Activated T-helper 17 cell treated with anti-CD3 and anti-CD28 coated beads, Interleukin-2, amount 50 U/mL, for 72 hours (primary cell): ENCODE data around the gene NUP62. TPM values are rescaled to one million over a fixed set of nuclear protein-coding genes. Genes with fewer than 3 reads are reported as not detected.

Experiments used
- ATAC-seq: fragments of 150-1000 bp; cut with Tn5 transposase; replicated peaks from 2 replicates; pipeline ENCODE4 v1.10.0; 2021; ENCODE audit warnings: mild to moderate bottlenecking, moderate library complexity
- H3K27ac Mint-ChIP-seq: one replicate; pipeline ENCODE4 v1.8.0; 2022; ENCODE audit warnings: mixed read lengths
- H3K27me3 Mint-ChIP-seq: one replicate; pipeline ENCODE4 v1.8.0; 2022; ENCODE audit warnings: mixed read lengths
- H3K36me3 Mint-ChIP-seq: one replicate; pipeline ENCODE4 v1.8.0; 2022; ENCODE audit warnings: low read depth, mild to moderate bottlenecking, mixed read lengths
- H3K4me1 Mint-ChIP-seq: one replicate; pipeline ENCODE4 v1.8.0; 2022; ENCODE audit warnings: mixed read lengths
- H3K4me3 Mint-ChIP-seq: one replicate; pipeline ENCODE4 v1.8.0; 2022; ENCODE audit warnings: mild to moderate bottlenecking, mixed read lengths
- H3K9me3 Mint-ChIP-seq: one replicate; pipeline ENCODE4 v1.8.0; 2022; ENCODE audit warnings: mixed read lengths
- total RNA-seq, 2 donors: library from RNA; stranded (reverse); gene quantifications; one replicate each; pipeline ENCODE4 v1.2.3, GENCODE V29; 2022

NUP62 gene
- total RNA-seq, 2 donors from 2014 or later, result 158 to 172 TPM

- Mint-ChIP-seq H3K4me1 (peaks cover 12% of the 10 kb centered on the region), H3K36me3 (no peaks in the 10 kb centered on the region), H3K27me3 (peaks cover 26% of the 10 kb centered on the region), H3K9me3 (no peaks in the 10 kb centered on the region), H3K4me3 (no peak overlapping the region), H3K27ac (no peak overlapping the region)
- ATAC-seq, result no peak
Measured at GRCh38 chr19:49939721-49940481, 10.6 kb upstream of the NUP62 start.

- Mint-ChIP-seq H3K36me3 (no peaks in the 10 kb centered on the region), H3K9me3 (no peaks in the 10 kb centered on the region), H3K27ac (no peak overlapping the region), H3K4me3 (no peak overlapping the region), H3K4me1 (peaks cover 7% of the 10 kb centered on the region), H3K27me3 (peaks cover 22% of the 10 kb centered on the region)
- ATAC-seq, result no peak
Measured at GRCh38 chr19:49938662-49939061, 9.4 kb upstream of the NUP62 start.

GRCh38 chr19:49937750-49938381 lies 8.6 kb upstream of the NUP62 start:
- Mint-ChIP-seq H3K36me3 (no peaks in the 10 kb centered on the region), H3K4me1 (peaks cover 9% of the 10 kb centered on the region), H3K9me3 (no peaks in the 10 kb centered on the region), H3K27me3 (peaks cover 15% of the 10 kb centered on the region), H3K27ac (no peak overlapping the region), H3K4me3 (peak overlapping the region; percentile 31)
- ATAC-seq, result peak; percentile 88

GRCh38 chr19:49936549-49936948 lies 7.2 kb upstream of the NUP62 start:
- ATAC-seq, result no peak
- Mint-ChIP-seq H3K4me3 (no peak overlapping the region), H3K9me3 (no peaks in the 10 kb centered on the region), H3K36me3 (peaks cover 8% of the 10 kb centered on the region), H3K27me3 (peaks cover 8% of the 10 kb centered on the region), H3K4me1 (peaks cover 16% of the 10 kb centered on the region), H3K27ac (no peak overlapping the region)

GRCh38 chr19:49933643-49934042 lies 4.3 kb upstream of the NUP62 start:
- Mint-ChIP-seq H3K9me3 (no peaks in the 10 kb centered on the region), H3K4me3 (peak overlapping the region; percentile 94), H3K27ac (peak overlapping the region; percentile 98)

GRCh38 chr19:49932731-49933131 lies 3.4 kb upstream of the NUP62 start:
- H3K4me1 Mint-ChIP-seq, result peaks cover 37% of the 10 kb centered on the region
- H3K9me3 Mint-ChIP-seq, result no peaks in the 10 kb centered on the region
- H3K27me3 Mint-ChIP-seq, result no peaks in the 10 kb centered on the region
- H3K27ac Mint-ChIP-seq, result peak overlapping the region; percentile 98
- peaks cover 37% of the 10 kb centered on the region for H3K36me3 Mint-ChIP-seq
- H3K4me3 Mint-ChIP-seq, result peak overlapping the region; percentile 94
- no peak for ATAC-seq

More at GRCh38 chr19:49933643-49934042, 4.3 kb upstream of the NUP62 start:
- Mint-ChIP-seq H3K36me3 (peaks cover 28% of the 10 kb centered on the region), H3K4me1 (peaks cover 31% of the 10 kb centered on the region), H3K27me3 (no peaks in the 10 kb centered on the region)
- no peak for ATAC-seq

GRCh38 chr19:49932041-49932451 lies 2.7 kb upstream of the NUP62 start:
- Mint-ChIP-seq H3K27ac (peak overlapping the region; percentile 98), H3K4me1 (peaks cover 43% of the 10 kb centered on the region)

GRCh38 chr19:49931293-49932040 lies 2.2 kb upstream of the NUP62 start:
- ATAC-seq, result no peak
- no peaks in the 10 kb centered on the region for H3K27me3 Mint-ChIP-seq
- H3K27ac Mint-ChIP-seq, result peak overlapping the region; percentile 98
- H3K4me1 Mint-ChIP-seq, result peaks cover 43% of the 10 kb centered on the region
- peaks cover 50% of the 10 kb centered on the region for H3K36me3 Mint-ChIP-seq
- peak overlapping the region; percentile 94 for H3K4me3 Mint-ChIP-seq
- H3K9me3 Mint-ChIP-seq, result no peaks in the 10 kb centered on the region

More at GRCh38 chr19:49932041-49932451, 2.7 kb upstream of the NUP62 start:
- H3K9me3 Mint-ChIP-seq, result no peaks in the 10 kb centered on the region
- H3K36me3 Mint-ChIP-seq, result peaks cover 44% of the 10 kb centered on the region
- H3K4me3 Mint-ChIP-seq, result peak overlapping the region; percentile 94
- no peak for ATAC-seq
- H3K27me3 Mint-ChIP-seq, result no peaks in the 10 kb centered on the region

- H3K27ac Mint-ChIP-seq, result peak overlapping the region; percentile 98
- H3K9me3 Mint-ChIP-seq, result no peaks in the 10 kb centered on the region
- H3K4me1 Mint-ChIP-seq, result peaks cover 43% of the 10 kb centered on the region
- ATAC-seq, result no peak
- no peaks in the 10 kb centered on the region for H3K27me3 Mint-ChIP-seq
- peak overlapping the region; percentile 94 for H3K4me3 Mint-ChIP-seq
- H3K36me3 Mint-ChIP-seq, result peaks cover 59% of the 10 kb centered on the region
Measured at GRCh38 chr19:49930483-49931011, 1.2 kb upstream of the NUP62 start.

GRCh38 chr19:49929611-49930482 lies 543 bp upstream of the NUP62 start:
- Mint-ChIP-seq H3K36me3 (peaks cover 66% of the 10 kb centered on the region), H3K27me3 (no peaks in the 10 kb centered on the region)
- peak; percentile 83 for ATAC-seq

GRCh38 chr19:49927526-49928264 lies 1.6 kb downstream of the NUP62 start:
- H3K9me3 Mint-ChIP-seq, result no peaks in the 10 kb centered on the region
- H3K36me3 Mint-ChIP-seq, result peaks cover 88% of the 10 kb centered on the region
- peak overlapping the region; percentile 98 for H3K27ac Mint-ChIP-seq
- no peaks in the 10 kb centered on the region for H3K27me3 Mint-ChIP-seq
- H3K4me3 Mint-ChIP-seq, result peak overlapping the region; percentile 94
- H3K4me1 Mint-ChIP-seq, result peaks cover 42% of the 10 kb centered on the region
- ATAC-seq, result no peak

More at GRCh38 chr19:49929611-49930482, 543 bp upstream of the NUP62 start:
- Mint-ChIP-seq H3K4me3 (peak overlapping the region; percentile 94), H3K9me3 (no peaks in the 10 kb centered on the region), H3K27ac (peak overlapping the region; percentile 98), H3K4me1 (peaks cover 43% of the 10 kb centered on the region)

GRCh38 chr19:49926515-49926914 lies 2.8 kb downstream of the NUP62 start:
- ATAC-seq, result no peak
- peaks cover 91% of the 10 kb centered on the region for H3K36me3 Mint-ChIP-seq
- no peaks in the 10 kb centered on the region for H3K9me3 Mint-ChIP-seq
- H3K4me1 Mint-ChIP-seq, result peaks cover 42% of the 10 kb centered on the region
- H3K27ac Mint-ChIP-seq, result no peak overlapping the region
- H3K27me3 Mint-ChIP-seq, result no peaks in the 10 kb centered on the region
- peak overlapping the region; percentile 94 for H3K4me3 Mint-ChIP-seq

GRCh38 chr19:49925486-49925885 lies 3.8 kb downstream of the NUP62 start:
- Mint-ChIP-seq H3K27me3 (no peaks in the 10 kb centered on the region), H3K4me3 (peak overlapping the region; percentile 94), H3K36me3 (peaks cover 100% of the 10 kb centered on the region), H3K9me3 (no peaks in the 10 kb centered on the region), H3K27ac (peak overlapping the region; percentile 52), H3K4me1 (peaks cover 45% of the 10 kb centered on the region)
- ATAC-seq, result no peak
